ENCODE data around the gene KSR1.

DNA sequence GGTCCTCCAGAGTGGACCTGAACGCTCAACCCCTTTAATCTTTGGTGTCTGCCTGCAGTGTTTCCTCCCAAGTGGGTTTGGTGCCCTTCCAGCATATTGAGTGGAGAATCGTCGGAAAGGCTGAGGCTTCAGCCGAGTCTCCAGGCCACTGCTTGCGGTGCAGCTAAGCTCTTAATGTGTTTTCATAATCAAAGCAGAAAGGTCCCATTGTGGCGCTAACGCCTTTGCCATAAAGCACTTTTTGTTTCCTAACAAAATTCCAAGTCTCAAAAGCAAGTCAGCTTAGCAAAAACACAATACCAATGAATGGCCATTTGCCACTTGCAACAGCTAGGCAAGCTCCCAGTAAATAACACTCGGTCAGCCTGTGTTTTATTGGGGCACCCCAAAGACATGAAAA lies 57.6 kb downstream of the KSR1 start:
- TF ChIP-seq CTCF (IDR thresholded peaks at IDR 0.05) (no peak), POLR2A (IDR thresholded peaks at IDR 0.05) (no peak)
